Ascending aorta (tissue), 2 donors: ENCODE results near the gene CNN3. TPM values are rescaled to one million over a fixed set of nuclear protein-coding genes. Genes with fewer than 3 reads are reported as not detected.
A peak's percentile ranks its signal among the peaks of the same experiment; 100 is the strongest.

Source experiments
- DNase-seq, 2 donors: peaks; one replicate each; pipeline ENCODE4 v3.0.0-alpha.2; 2019; ENCODE audit warnings: low spot score in 2 of 2
- H3K27ac ChIP-seq, 2 donors: fragments of 200-600 bp; sonication (generic); one replicate each; pipeline ENCODE4 v1.5.1; 2016 to 2017; ENCODE audit warnings: mild to moderate bottlenecking in 1 of 2
- H3K27me3 ChIP-seq: fragments of 200-600 bp; sonication (generic); one replicate; pipeline ENCODE4 v1.5.1; 2017
- H3K36me3 ChIP-seq, 2 donors: fragments of 200-600 bp; sonication (generic); one replicate each; pipeline ENCODE4 v1.5.1; 2016
- H3K4me1 ChIP-seq, 2 donors: fragments of 200-600 bp; sonication (generic); one replicate each; pipeline ENCODE4 v1.5.1; 2016 to 2017; ENCODE audit warnings: mild to moderate bottlenecking in 1 of 2
- H3K4me3 ChIP-seq, 2 donors: fragments of 200-600 bp; sonication (generic); one replicate each; pipeline ENCODE4 v1.5.1; 2016 to 2017; ENCODE audit warnings: mild to moderate bottlenecking in 1 of 2
- H3K9me3 ChIP-seq, 2 donors: fragments of 200-600 bp; sonication (generic); one replicate each; pipeline ENCODE4 v1.5.1; 2016
- CTCF ChIP-seq, 3 experiments: fragments of 200-600 bp in 2 of 3; fragments of 450-650 bp in 1 of 3; sonication (generic) in 2 of 3; IDR thresholded peaks; one replicate each; pipeline ENCODE4 v1.5.1; 2016 to 2019; ENCODE audit warnings: antibody characterized with exemption in 3 of 3, mild to moderate bottlenecking in 1 of 3, moderate library complexity in 1 of 3
- intact Hi-C: fragments of 100-400 bp; cut with DNase I; formaldehyde crosslinking; loops from one replicate; pipeline ENCODE4 v1.15.1; 2023
- total RNA-seq: library from RNA; depleted of rRNA; stranded (reverse); fragments of >200 nt; gene quantifications from one replicate; pipeline ENCODE4 v1.1.0, GENCODE V29; 2016

The CNN3 gene
- total RNA-seq, 1 donor from 2014 or later = 362 TPM

- no peaks in the 10 kb centered on the region for H3K9me3 ChIP-seq
- intact Hi-C loops = loop anchor here (1.0 to 5.0 kb wide), 6 partner anchors 9 to 378 kb away; partner anchors contain the start of gene RWDD3
- no peaks in the 10 kb centered on the region for H3K27me3 ChIP-seq
- no peaks in the 10 kb centered on the region for H3K36me3 ChIP-seq
- TF ChIP-seq CTCF (IDR thresholded peaks at IDR 0.05) = peak; percentile 93
- H3K4me1 ChIP-seq = peaks cover 0 to 16% of the 10 kb centered on the region in 2 donors
- peak overlapping the region; percentile 46 to 61 for H3K4me3 ChIP-seq
- H3K27ac ChIP-seq = peak overlapping the region; percentile 68 to 73
- DNase-seq = peak; percentile 67 to 96
These were observed 72.2 kb downstream of the CNN3 start for GRCh38 chr1:94854458-94855306.

GRCh38 chr1:94852788-94853187, 74.1 kb downstream of the CNN3 start:
- no peaks in the 10 kb centered on the region for H3K9me3 ChIP-seq
- intact Hi-C loops = loop anchor here (5.0 kb wide), 3 partner anchors 35 to 380 kb away; partner anchors contain the start of gene RWDD3
- TF ChIP-seq CTCF (IDR thresholded peaks at IDR 0.05) = no peak
- DNase-seq = no peak
- H3K27me3 ChIP-seq = no peaks in the 10 kb centered on the region
- no peak overlapping the region for H3K27ac ChIP-seq
- H3K36me3 ChIP-seq = no peaks in the 10 kb centered on the region
- no peak overlapping the region for H3K4me3 ChIP-seq
- peaks cover 0 to 16% of the 10 kb centered on the region in 2 donors for H3K4me1 ChIP-seq

GRCh38 chr1:94851571-94851970, 75.3 kb downstream of the CNN3 start:
- Histone ChIP-seq H3K4me1 (peaks cover 0 to 16% of the 10 kb centered on the region in 2 donors), H3K4me3 (no peak overlapping the region), H3K27me3 (no peaks in the 10 kb centered on the region), H3K9me3 (no peaks in the 10 kb centered on the region), H3K36me3 (no peaks in the 10 kb centered on the region), H3K27ac (peak overlapping the region; percentile 53 to 61)
- intact Hi-C loops = loop anchor here (5.0 kb wide), 3 partner anchors 34 to 381 kb away; partner anchors contain the start of gene RWDD3
- no peak for TF ChIP-seq CTCF (IDR thresholded peaks at IDR 0.05)
- no peak for DNase-seq

Other genes starting within 250 kb of the CNN3 start
- not detected for gene SLC44A3, start 106.8 kb downstream of the CNN3 start, total RNA-seq
- not detected for gene ALG14, start 145.8 kb upstream of the CNN3 start, total RNA-seq
- 2.7 TPM for gene TLCD4, start 190.2 kb upstream of the CNN3 start, total RNA-seq